NCI-H82 treated with DMSO at 0.1 percent for 48 hours (cell line): ENCODE measurements around the gene CELA3A.

Experiments
- DNase-seq: peaks from one replicate; lab custom pipeline; 2025; ENCODE audit not compliant: unreplicated experiment; lab: John Stamatoyannopoulos, UW

Gene CELA3A

DNA sequence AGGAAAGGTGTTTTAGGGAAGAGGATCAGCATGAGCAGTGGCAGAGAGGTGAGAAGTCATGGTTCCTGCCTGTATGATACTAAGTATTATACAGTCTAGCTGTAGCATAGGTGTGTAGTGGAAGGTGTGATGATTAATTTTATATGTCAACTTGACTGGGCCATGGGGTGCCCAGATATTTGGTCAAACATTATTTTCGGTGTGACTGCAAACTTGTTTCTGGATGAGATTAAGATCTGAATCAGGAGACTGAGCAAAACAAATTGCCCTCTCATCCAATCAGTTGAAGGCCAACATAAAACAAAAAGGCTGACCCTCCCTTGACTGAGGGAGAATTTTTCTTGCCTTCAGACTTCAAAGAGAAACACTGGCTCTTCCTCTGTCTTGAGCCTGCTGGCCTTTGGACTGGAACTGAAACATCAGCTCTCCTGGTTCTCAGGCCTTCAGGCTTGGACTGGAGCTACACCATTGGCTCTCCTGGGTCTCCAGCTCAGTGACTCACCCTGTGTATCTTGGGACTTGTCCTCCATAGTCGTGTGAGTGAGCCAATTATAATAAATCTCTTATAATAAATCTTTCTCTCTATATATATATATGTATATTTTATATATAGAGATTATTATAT, 44.3 kb downstream of the CELA3A start:
- no peak for DNase-seq

DNA sequence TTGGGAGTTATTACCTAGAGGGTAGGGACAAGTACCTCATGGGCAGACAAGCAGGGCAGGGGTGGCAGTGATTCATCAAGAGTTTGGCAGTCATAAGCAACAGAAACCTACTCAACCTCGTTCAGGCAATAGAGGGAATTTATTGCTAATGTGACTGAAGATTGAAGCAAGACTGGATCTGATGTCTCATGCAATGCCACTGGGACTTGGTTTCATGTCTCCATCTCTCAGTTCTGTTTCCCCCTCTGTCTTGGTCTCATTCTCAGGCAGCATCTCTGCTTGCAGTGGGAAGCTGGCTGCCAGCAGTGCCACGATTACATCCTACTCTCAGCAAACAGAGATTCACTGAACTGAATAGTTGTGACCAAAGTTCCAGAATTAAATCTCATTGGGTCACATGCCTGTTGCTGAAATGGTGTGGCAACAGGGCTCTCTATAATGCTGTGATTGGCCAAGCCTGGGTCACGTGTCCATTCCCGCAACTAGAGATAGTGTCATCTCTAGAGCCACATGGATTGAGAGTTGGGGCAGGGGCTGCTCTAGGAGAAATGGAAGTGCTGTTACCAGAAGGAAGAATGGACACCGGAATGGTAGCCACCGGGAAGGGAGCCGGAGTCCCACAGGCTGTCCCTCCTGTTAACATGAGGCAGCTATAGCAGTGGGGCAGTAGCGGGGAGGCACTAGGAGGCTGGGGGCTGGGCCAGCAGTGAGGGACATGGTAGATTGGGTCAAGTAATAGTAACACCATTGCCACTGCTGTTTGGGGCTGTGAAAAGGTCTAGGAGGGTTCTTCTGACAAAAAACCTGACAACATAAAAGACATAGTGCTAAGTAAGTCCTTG, 47.1 kb downstream of the CELA3A start:
- no peak for DNase-seq

DNA sequence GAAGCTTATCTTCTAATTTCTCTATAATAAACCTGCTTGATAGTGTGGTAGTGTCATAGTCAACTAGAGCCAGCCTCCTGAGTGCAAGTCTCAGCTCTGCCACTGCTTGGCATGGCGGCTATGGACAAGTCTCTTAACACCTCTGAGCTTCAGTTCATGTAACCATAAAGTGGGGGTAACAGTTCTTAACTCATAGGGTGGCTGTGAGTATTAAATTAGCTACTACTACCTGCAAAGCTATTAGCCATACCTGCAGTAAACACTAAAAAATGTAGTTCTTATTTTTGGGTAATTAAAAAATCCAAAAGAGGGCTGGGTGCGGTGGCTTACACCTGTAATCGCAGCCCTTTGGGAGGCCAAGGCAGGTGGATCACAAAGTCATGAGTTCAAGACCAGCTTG, 48.9 kb downstream of the CELA3A start:
- no peak for DNase-seq

DNA sequence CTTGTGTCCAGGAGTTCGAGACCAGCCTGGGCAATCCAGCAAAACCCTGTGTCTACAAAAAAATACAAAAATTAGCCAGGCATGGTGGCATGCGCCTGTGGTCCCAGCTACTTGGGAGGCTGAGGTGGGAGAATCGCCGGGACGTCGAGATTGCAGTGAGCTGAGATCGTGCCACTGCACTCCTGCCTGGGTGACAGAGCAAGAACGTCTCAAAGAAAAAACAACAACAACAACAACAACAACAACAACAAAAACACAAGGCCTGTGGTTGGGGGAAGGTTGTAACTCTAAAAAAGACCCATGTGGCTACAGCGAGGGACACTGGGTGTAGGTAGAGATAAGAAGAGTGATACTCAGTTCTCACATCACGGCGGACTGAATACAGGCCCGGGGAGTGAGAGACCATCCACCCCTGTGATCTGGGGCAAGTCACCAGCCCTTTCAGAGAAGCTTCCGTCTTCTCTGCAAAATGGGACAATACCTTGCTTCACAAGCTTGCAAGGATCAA, 50.2 kb downstream of the CELA3A start:
- no peak for DNase-seq

DNA sequence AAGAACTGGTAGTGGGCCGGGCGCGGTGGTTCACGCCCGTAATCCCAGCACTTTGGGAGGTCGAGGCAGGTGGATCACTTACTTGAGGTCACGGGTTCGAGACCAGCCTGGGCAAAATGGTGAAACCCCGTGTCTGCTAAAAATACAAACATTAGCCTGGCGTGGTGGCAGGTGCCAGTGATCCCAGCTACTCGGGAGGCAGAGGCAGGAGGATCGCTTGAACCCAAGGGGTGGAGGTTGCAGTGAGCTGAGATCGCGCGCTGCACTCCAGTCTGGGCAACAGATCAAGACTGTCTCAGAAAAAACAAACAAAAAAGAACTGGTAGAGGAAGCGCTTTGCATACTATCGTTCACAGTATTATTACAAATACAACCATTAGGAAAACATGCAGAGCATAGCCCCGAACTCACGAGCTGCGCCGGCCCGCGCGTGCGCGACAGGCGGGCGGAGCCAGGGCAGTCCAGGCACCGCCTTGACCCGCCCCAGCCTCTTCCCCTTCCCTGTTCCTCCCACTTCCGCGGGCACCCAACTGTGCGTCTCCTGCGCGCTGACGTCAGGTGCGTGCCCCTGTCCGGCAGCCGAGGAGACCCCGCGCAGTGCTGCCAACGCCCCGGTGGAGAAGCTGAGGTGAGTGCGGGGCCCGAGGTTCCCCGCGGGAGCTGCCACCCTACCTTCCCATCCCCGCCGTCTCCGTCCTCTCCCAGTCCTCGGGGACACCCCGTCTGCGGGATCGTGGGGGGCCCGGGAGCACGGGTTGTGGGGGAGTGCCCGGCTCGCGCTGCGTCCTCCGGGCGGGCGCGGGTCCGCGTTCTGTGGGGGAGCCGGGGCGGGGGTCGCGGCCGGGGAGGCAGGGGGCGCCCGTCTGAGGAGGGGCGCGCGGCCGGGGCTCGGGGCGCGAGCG, 50.9 kb downstream of the CELA3A start, which contains the start of gene CDC42:
TSS of gene CDC42 (plus strand) at position 595 of the 902 bp plus-strand sequence. CDS start 25,770 bp downstream, outside the sequence.
- DNase-seq = peak; percentile 91

DNA sequence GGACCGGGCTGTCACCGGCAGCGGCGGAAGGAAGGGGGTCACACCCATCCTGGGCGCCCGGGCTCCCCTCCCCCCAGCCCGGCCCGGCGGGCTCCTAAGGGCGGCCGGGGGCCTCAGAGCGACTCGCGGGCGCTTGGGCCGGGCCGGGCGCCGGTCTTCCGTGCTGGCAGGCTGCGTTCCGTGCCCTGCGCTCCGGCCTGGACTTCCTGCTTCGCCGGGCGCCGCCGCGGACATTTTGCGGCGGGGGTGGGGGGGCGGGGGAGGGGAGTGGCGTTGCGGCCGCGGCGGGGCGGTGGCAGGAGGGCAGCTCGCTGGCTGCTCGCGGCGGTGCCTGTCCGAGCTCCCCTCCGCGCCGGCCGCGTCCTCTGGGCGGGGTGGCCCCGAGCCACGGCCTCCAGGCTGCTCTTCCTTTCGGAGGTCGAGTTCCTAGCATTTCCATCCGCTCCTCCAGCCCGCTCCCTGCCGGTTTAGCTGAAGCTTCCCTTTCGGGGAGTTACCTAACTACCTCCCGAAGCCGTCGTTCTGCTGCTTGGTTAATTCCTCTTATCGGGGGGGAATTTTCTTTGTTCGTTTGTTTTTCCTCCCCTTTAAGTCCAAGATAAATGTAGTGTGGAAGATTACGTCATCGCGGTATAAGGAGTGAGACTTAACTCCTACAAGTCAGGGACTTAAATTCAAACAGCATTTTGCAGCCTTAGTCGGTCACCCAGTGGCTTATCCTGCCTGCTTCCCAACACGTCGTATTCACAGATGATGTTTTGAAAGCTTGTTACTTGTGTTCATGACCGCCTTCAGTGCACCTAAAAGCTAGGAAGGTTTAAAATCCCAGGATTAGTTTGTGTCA, 51.8 kb downstream of the CELA3A start:
- peak; percentile 48 for DNase-seq

DNA sequence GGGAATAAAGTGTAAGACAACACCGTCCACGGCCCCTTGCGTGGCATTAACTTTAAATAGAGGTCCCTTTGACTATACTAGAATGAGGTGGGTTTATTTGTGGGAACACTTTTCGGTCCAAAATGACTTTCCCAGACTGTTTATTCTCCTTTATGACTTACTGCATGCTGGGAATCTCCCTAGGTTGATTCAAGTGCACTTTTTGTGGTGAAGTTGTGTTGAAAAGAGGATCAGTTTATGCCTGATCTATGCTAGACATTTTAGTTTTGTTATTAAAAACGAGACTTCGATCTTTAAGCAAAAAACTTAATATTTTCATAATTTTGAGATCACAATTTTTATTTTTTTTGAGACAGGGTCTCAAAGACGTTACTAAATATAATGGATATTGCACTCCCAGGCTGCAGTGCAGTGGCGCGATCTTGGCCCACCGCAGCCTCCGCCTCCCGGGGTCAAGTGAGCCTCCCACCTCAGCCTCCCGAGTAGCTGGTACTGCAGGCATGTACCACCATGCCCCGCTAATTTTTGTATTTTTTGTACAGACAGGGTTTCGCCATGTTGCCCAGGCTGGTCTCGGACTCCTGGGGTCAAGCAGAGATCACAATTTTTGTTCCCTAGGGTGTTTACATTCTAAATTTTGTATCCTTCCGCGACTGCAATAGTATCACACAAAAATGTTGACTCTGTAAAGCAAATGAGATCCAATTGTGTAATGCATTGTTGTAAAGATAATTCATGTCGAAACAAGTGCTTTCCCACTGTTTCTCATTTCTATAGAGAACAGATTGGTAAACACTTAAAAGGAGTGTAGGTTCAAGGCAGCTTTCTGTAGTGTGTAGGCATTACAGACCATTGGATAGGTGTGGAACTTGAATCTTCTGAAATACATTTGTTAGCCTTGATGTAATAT, 52.7 kb downstream of the CELA3A start:
- DNase-seq = no peak

DNA sequence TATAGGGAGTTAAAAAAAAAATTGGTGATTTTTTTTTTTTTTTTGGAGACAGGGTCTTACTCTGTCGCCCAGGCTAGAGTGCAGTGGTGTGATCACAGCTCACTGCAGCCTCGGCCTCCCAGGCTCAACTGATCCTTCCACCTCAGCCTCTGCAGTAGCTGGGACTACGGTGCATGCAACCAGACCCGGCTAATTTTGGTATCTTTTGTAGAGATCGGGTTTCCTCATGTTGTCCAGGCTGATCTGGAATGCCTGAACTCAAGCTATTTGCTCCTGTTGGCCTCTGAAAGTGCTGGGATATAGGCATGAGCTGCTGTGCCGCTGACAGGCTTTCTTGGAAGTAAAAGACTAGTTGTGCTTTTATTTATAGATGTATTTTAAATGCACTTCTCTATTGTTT, 54.0 kb downstream of the CELA3A start:
- no peak for DNase-seq

DNA sequence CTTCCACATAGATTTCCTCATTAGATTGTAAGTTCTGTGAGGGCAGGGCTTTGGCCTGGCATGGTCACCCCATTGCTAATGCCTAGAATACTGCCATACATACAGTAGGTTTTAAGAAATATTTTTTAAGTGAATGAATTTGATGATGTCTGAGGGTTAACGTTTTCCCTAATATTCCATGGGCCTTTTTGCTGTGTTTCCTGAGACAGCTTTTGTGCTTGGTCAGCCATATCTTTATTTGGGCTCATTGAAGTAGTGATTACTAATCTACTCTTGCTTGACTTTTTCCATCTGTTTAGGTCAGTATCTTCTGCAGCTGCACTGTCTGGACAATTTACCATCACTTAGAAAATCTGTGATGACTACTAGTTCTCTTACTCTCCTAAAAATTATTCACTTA, 54.6 kb downstream of the CELA3A start:
- DNase-seq = no peak

DNA sequence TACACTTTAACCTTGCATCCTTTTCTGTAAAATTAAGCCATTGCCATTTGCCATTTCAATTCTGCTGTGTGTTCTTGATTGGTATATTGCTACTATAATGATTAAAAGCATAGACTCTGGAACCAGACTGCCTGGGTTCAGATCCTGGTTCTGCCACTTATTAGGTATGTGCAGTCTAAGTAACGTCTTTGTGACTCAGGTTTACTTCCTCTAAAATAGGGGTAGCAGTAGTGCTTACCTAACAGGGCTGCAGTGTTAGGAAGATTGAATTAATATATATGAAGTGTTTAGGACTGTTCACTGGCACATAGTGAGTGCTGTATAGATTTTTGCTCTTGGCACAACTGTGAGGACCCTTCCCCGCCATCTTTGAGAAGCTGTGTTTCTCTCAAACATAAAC, 55.5 kb downstream of the CELA3A start:
- no peak for DNase-seq

DNA sequence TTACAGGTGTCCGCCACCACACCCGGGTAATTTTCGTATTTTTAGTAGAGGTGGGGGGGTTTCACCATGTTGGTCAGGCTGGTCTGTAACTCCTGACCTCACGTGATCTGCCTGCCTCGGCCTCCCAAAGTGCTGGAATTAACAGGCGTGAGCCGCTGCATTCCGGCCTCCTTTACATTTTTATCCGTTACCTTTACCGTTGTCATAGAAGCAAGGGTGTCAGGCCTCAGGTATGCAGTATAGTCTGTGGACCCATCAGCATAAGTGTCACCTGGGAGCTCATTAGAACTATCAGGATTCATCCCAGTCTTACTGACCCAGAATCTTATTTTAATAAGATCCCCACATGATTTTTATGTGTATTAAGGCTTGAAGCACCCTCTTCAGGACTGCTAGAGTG, 56.4 kb downstream of the CELA3A start:
- DNase-seq = no peak
